NCI-H2227 treated with DMSO at 0.1 percent for 48 hours (cell line): ENCODE data around the gene DGKI.

Experiments used
- DNase-seq: peaks from one replicate; lab custom pipeline; 2025; lab: John Stamatoyannopoulos, UW

Gene DGKI

GRCh38 chr7:137591421-137591837 is 255.3 kb downstream of the DGKI start:
- no peak for DNase-seq

GRCh38 chr7:137590756-137591305 is 255.9 kb downstream of the DGKI start:
- DNase-seq = no peak

- no peak for DNase-seq
Measured at GRCh38 chr7:137590071-137590755, 256.6 kb downstream of the DGKI start.

- DNase-seq = no peak
Measured at GRCh38 chr7:137587326-137587725, 259.4 kb downstream of the DGKI start.

GRCh38 chr7:137585591-137585990 is 261.2 kb downstream of the DGKI start:
- DNase-seq = no peak

- DNase-seq = no peak
Measured at GRCh38 chr7:137583172-137583571, 263.6 kb downstream of the DGKI start.

- DNase-seq = no peak
Measured at GRCh38 chr7:137579913-137580640, 266.7 kb downstream of the DGKI start.

GRCh38 chr7:137578541-137578940 is 268.2 kb downstream of the DGKI start:
- no peak for DNase-seq

GRCh38 chr7:137577184-137577583 is 269.6 kb downstream of the DGKI start:
- DNase-seq = no peak

GRCh38 chr7:137576481-137576880 is 270.3 kb downstream of the DGKI start:
- DNase-seq = no peak

GRCh38 chr7:137574812-137575211 is 272.0 kb downstream of the DGKI start:
- no peak for DNase-seq

- DNase-seq = no peak
Measured at GRCh38 chr7:137572056-137572784, 274.6 kb downstream of the DGKI start.

- no peak for DNase-seq
Measured at GRCh38 chr7:137564677-137565076, 282.1 kb downstream of the DGKI start.

GRCh38 chr7:137563981-137564380 is 282.8 kb downstream of the DGKI start:
- DNase-seq = no peak

- no peak for DNase-seq
Measured at GRCh38 chr7:137547485-137547884, 299.3 kb downstream of the DGKI start.

- no peak for DNase-seq
Measured at GRCh38 chr7:137546671-137547070, 300.1 kb downstream of the DGKI start.

- no peak for DNase-seq
Measured at GRCh38 chr7:137546009-137546408, 300.8 kb downstream of the DGKI start.

- no peak for DNase-seq
Measured at GRCh38 chr7:137545059-137545716, 301.6 kb downstream of the DGKI start.

- no peak for DNase-seq
Measured at GRCh38 chr7:137544453-137545058, 302.2 kb downstream of the DGKI start.

GRCh38 chr7:137539111-137539715 is 307.6 kb downstream of the DGKI start:
- no peak for DNase-seq

GRCh38 chr7:137538361-137538762 is 308.4 kb downstream of the DGKI start:
- DNase-seq = no peak
